ENCODE data around the gene MDFI. TPM values are rescaled to one million over a fixed set of nuclear protein-coding genes. Genes with fewer than 3 reads are reported as not detected.

Gene MDFI
- total RNA-seq, 1 donor from 2014 or later = 11.0 TPM

DNA sequence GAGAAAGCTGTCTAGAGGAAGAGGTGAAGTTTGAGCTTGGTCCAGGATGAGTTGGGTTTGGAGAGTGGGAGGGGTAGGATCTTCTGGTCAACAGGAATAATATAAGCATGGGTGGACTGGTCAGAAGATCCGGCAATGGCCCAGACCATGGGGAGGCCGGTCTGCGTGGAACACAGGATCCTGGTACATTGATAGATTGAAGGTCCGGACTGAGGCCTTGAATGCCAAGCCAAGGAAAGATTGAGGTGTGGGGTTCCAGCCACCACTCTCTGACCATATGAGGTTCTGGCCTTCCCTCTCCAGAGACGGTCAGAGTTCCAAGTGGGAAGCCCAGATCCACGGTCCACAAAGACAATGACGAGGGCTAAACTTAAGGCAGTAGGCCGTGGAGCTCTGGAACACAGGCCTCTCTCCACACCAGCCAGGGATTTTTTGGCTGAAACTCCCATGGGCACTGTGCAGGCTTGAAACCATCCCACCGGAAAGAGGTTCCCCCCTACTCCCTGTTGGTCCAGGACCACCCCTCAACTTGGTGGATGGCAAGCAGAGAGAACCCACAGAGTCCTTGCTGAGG, 3.2 kb downstream of the MDFI start:
- no peak for ATAC-seq
- Histone ChIP-seq H3K27ac (no peak overlapping the region), H3K36me3 (no peaks in the 10 kb centered on the region), H3K9me3 (no peaks in the 10 kb centered on the region), H3K4me3 (no peak overlapping the region), H3K27me3 (peaks cover 24% of the 10 kb centered on the region), H3K4me1 (peaks cover 26% of the 10 kb centered on the region)
- TF ChIP-seq, protein P1, sequence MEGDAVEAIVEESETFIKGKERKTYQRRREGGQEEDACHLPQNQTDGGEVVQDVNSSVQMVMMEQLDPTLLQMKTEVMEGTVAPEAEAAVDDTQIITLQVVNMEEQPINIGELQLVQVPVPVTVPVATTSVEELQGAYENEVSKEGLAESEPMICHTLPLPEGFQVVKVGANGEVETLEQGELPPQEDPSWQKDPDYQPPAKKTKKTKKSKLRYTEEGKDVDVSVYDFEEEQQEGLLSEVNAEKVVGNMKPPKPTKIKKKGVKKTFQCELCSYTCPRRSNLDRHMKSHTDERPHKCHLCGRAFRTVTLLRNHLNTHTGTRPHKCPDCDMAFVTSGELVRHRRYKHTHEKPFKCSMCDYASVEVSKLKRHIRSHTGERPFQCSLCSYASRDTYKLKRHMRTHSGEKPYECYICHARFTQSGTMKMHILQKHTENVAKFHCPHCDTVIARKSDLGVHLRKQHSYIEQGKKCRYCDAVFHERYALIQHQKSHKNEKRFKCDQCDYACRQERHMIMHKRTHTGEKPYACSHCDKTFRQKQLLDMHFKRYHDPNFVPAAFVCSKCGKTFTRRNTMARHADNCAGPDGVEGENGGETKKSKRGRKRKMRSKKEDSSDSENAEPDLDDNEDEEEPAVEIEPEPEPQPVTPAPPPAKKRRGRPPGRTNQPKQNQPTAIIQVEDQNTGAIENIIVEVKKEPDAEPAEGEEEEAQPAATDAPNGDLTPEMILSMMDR (IDR thresholded peaks at IDR 0.05) = no peak
- DNase-seq = peak; percentile 48
- intact Hi-C loops (cut with DNase I) = no loop called here

DNA sequence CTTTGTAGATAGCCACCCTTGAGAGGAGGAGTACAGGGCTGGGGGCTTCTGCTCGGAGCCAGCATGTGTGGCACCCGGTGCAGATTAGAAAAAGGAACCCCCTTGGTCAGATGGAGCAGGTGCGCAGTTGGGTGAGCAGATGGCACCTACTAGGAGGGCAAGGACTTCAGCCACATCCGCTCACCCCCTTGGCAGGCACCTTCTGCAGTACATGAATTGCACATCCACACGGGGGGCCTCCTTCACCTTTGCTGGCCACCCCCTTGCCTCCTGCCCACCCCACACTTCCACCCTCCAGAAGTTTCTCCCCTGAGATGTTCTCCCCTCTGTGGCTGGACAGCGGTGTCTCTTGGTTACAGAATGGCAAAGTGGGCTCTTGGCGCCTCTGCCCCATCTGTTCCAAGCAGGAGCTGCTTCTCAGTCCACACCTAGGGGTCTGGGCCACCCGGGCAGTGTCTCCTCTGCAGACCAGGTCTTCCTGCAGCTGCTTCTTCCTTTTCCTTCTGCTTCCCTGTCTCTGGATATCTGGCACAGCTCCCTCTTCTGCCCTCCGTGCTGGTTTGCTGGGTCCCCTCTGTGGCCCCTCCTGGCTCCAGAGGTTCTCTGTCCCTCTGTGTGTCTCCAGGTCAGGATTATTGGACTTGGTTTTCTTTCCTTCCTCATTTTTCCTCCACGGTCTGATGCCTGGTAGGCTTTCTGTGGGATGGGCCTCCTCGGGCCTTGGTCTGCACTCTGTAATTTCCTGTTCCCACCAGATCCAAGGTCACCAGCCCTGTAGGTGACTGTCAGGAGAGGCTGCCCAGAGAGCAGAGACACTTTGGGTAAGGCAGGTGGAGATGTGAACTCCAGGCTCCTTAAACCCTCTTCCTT, 4.1 kb downstream of the MDFI start:
- Histone ChIP-seq H3K36me3 (no peaks in the 10 kb centered on the region), H3K4me3 (no peak overlapping the region), H3K9me3 (no peaks in the 10 kb centered on the region), H3K27ac (no peak overlapping the region), H3K4me1 (peaks cover 22% of the 10 kb centered on the region), H3K27me3 (peaks cover 17% of the 10 kb centered on the region)
- TF ChIP-seq, protein P1 (IDR thresholded peaks at IDR 0.05) = no peak
- DNase-seq (no peak), ATAC-seq (no peak)
- intact Hi-C loops (cut with DNase I) = no loop called here

DNA sequence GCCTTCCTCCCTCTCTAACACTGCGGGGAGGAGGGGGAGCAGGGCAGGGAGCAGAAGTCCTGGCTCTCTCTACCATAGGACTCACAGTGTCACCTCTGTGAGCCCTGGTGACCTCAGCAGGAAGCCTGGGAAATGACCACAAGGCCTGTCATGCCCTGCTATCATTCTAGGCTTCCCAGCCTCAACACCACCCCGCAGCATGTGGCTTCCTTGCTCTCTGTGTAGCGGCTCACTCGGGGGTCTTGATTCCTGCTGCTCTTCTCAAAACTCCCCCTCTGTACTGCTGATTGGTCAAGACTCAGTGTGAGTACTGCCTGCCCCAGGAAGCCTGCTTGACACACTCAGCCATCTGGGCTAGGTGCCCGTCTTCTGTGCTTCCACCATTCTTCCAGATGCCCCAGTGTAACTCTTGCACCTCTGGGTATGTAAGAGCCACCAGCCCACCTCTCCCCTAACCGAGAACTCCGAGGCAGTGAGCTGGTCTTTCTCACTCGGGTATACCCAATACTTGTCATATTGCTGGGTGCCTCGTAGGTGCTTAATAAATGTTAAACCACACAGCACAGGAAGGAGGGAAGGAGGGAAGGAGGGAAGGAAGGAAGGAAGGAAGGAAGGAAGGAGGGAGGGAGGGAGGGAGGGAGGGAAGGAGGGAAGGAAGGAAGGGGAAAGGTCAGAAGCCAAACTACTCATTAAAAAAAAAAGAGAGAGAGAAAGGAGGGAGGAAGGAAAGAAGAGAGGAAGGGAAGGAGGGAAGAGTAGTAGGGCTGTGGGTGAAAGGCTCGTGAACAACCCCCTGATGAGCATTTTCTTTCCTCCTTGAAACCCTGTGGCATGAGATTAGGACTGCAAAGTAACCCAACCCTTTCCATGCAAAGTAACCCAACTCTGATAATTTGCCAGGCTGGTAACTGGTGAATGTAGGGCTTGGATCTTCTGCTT, 5.0 kb downstream of the MDFI start:
- no peaks in the 10 kb centered on the region for H3K36me3 ChIP-seq
- H3K4me3 ChIP-seq = no peak overlapping the region
- no peak overlapping the region for H3K27ac ChIP-seq
- no peak for DNase-seq
- H3K4me1 ChIP-seq = peaks cover 15% of the 10 kb centered on the region
- H3K27me3 ChIP-seq = peaks cover 10% of the 10 kb centered on the region
- TF ChIP-seq, protein P1 (IDR thresholded peaks at IDR 0.05) = no peak
- ATAC-seq = no peak
- intact Hi-C loops (cut with DNase I) = no loop called here
- H3K9me3 ChIP-seq = no peaks in the 10 kb centered on the region

DNA sequence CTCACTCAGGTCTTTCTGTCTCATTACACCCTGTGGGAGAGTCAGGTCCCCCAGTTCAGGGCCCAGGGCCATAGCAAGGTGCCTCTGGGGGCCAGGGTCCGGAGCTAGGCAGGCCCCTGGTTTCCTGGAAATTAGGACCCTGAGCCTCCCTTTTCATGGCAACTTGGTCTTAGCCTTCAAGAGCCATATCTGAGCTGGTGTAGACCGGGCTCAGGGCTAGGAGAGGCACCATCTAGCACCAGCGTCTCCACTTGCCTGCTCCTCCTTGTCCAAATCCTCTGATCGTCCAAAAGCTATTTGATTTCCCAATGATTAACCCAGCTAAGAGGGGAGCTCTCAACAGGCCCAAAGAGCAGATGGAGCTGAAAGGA, 5.6 kb downstream of the MDFI start:
- intact Hi-C loops (cut with DNase I) = no loop called here
- Histone ChIP-seq H3K4me1 (peaks cover 8% of the 10 kb centered on the region), H3K27me3 (peaks cover 4% of the 10 kb centered on the region), H3K9me3 (no peaks in the 10 kb centered on the region), H3K27ac (no peak overlapping the region), H3K4me3 (no peak overlapping the region), H3K36me3 (no peaks in the 10 kb centered on the region)
- TF ChIP-seq, protein P1 (IDR thresholded peaks at IDR 0.05) = no peak
- DNase-seq = peak; percentile 48
- ATAC-seq = no peak

DNA sequence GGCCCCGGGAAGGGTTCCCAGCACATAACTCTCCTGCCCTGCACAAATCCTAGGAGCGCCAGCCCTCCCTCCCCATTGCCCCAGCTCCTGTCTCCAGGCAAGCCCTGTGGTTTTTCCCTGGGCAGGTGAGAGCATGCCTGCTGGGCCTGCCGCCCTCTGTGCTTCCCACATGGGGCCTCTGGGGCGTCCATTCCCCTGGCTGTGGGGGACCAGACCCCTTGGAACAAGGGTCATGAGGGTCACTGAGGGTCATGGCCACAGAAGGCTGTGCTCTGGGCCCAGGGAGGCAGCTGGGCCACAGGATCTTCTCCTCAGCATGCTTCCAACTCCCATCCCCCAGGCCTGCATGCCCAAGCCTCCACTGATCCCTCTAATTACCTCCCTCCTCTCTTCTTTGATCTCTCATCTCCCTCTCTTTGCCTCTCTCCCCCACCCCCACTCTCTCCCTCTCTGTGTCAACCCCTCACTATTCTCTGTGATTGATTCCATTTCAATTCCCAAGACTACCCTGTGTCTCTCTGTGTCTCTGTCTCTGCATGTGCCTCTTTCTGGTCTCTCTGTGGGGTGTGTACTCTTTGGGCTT, 6.1 kb downstream of the MDFI start:
- intact Hi-C loops (cut with DNase I) = no loop called here
- H3K27me3 ChIP-seq = no peaks in the 10 kb centered on the region
- no peaks in the 10 kb centered on the region for H3K36me3 ChIP-seq
- no peak overlapping the region for H3K27ac ChIP-seq
- peaks cover 8% of the 10 kb centered on the region for H3K4me1 ChIP-seq
- DNase-seq (peak; percentile 59), ATAC-seq (no peak)
- H3K4me3 ChIP-seq = no peak overlapping the region
- TF ChIP-seq, protein P1 (IDR thresholded peaks at IDR 0.05) = no peak
- H3K9me3 ChIP-seq = no peaks in the 10 kb centered on the region
